BE2C (cell line): ENCODE measurements around the gene LLGL2.

Source experiments
- DNase-seq: peaks from one replicate; pipeline ENCODE4 v3.0.0-alpha.2; 2020
- H3K27me3 ChIP-seq: fragments of 250-450 bp; sonication (Bioruptor Pico); 2 replicates; pipeline ENCODE4 v1.5.1; 2020; ENCODE audit warnings: mild to moderate bottlenecking
- H3K36me3 ChIP-seq: fragments of 250-450 bp; sonication (Bioruptor Pico); 2 replicates; pipeline ENCODE4 v1.5.1; 2020; ENCODE audit warnings: mild to moderate bottlenecking
- H3K4me1 ChIP-seq: fragments of 250-450 bp; sonication (Bioruptor Pico); 2 replicates; pipeline ENCODE4 v1.5.1; 2020
- H3K4me3 ChIP-seq: 2 replicates; pipeline ENCODE4 v1.5.1; 2011; ENCODE audit warnings: low read depth, low read length
- H3K9me3 ChIP-seq: fragments of 250-450 bp; sonication (Bioruptor Pico); 2 replicates; pipeline ENCODE4 v1.5.1; 2020
- CTCF ChIP-seq: IDR thresholded peaks from 2 replicates; pipeline ENCODE4 v1.5.1; 2012; ENCODE audit warnings: mild to moderate bottlenecking, low read depth, low read length

The LLGL2 gene

GRCh38 chr17:75503976-75504346 lies 21.5 kb upstream of the LLGL2 start:
- Histone ChIP-seq H3K36me3 (peaks cover 30% of the 10 kb centered on the region), H3K9me3 (no peaks in the 10 kb centered on the region), H3K4me3 (no peak overlapping the region), H3K4me1 (no peaks in the 10 kb centered on the region), H3K27me3 (no peaks in the 10 kb centered on the region)
- no peak for TF ChIP-seq CTCF
- DNase-seq = no peak

DNA sequence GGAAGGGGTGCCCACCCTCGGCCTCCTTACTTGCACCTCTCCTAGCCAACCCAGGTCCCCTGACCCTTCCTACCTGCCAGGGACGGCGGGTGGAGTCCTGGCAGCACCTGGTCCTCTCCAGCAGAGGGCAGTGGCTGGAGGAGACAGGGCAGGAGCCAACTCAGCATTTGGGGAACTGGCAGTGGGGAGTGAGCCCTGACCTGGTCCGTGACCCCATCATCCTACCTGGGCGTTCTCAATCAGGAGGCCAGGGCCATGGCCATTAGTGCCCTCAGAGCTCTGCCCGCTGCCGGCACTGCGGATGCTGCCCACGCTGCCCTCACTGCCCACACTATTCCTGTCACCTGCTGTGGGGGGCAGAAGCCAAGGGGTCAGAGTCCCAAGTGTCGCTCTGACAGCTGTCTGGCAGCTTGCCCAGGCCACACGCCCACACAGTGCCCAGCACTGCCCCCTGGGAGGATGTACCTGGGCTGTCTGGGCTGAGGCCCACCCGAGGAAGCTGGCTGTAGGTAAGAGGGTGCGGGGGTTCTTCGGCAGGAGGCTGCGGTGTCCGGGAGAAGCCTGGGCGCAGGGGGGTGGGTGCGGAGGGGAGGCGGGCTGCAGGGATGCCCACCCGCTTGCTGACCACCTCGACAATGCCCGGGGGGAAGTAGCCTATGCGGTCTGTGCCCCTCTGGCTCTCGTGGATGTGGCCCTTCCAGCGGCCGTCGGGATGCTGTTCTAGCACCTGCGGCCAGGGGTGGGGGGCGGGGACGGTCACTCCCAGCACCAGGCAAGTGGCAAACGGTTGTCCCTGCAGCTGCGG lies 20.9 kb upstream of the LLGL2 start:
- TF ChIP-seq CTCF = peak; percentile 67
- Histone ChIP-seq H3K4me3 (no peak overlapping the region), H3K9me3 (no peaks in the 10 kb centered on the region), H3K4me1 (no peaks in the 10 kb centered on the region), H3K36me3 (peaks cover 26% of the 10 kb centered on the region), H3K27me3 (no peaks in the 10 kb centered on the region)
- peak; percentile 48 for DNase-seq

GRCh38 chr17:75505152-75505409 lies 20.4 kb upstream of the LLGL2 start:
- Histone ChIP-seq H3K4me1 (no peaks in the 10 kb centered on the region), H3K27me3 (no peaks in the 10 kb centered on the region), H3K36me3 (peaks cover 21% of the 10 kb centered on the region), H3K4me3 (no peak overlapping the region), H3K9me3 (no peaks in the 10 kb centered on the region)
- no peak for DNase-seq
- TF ChIP-seq CTCF = no peak

GRCh38 chr17:75505640-75506039 lies 19.9 kb upstream of the LLGL2 start:
- no peaks in the 10 kb centered on the region for H3K9me3 ChIP-seq
- H3K27me3 ChIP-seq = no peaks in the 10 kb centered on the region
- no peak for TF ChIP-seq CTCF
- peaks cover 19% of the 10 kb centered on the region for H3K36me3 ChIP-seq
- no peak overlapping the region for H3K4me3 ChIP-seq
- H3K4me1 ChIP-seq = no peaks in the 10 kb centered on the region
- no peak for DNase-seq

- Histone ChIP-seq H3K36me3 (peaks cover 19% of the 10 kb centered on the region), H3K4me1 (no peaks in the 10 kb centered on the region), H3K9me3 (no peaks in the 10 kb centered on the region), H3K4me3 (no peak overlapping the region), H3K27me3 (no peaks in the 10 kb centered on the region)
- TF ChIP-seq CTCF = no peak
- no peak for DNase-seq
Measured at GRCh38 chr17:75506134-75506533, 19.4 kb upstream of the LLGL2 start.

DNA sequence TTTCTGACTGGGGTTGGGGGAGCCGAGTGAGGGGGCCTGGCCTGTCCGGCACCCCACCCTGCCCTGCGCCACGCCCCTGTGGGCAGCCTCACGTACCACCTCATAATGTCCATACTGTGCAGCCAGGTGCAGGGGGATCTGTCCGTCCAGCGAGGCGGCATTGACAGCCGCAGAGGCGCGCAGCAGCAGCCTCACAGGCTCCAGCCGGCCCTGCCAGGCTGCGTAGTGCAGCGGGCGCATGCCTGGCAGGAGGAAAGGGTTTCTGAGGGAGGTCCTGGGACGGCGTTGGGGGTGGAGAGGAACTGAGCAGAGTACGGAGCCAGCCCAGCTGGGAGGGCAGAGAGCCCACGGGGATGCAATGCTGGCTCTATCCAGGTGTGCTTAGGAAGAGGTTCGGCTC lies 18.6 kb upstream of the LLGL2 start:
- Histone ChIP-seq H3K4me1 (no peaks in the 10 kb centered on the region), H3K9me3 (no peaks in the 10 kb centered on the region), H3K27me3 (no peaks in the 10 kb centered on the region), H3K4me3 (no peak overlapping the region), H3K36me3 (peaks cover 19% of the 10 kb centered on the region)
- DNase-seq = no peak
- no peak for TF ChIP-seq CTCF
